HepG2 (cell line): Measurements from ENCODE around the gene OR4E1. TPM values are rescaled to one million over a fixed set of nuclear protein-coding genes. Genes with fewer than 3 reads are reported as not detected.

Experiments
- polyA plus RNA-seq, 8 experiments: library from polyadenylated mRNA; depleted of rRNA in 3 of 8; stranded (reverse) in 7 of 8; unstranded in 1 of 8; fragments of >200 nt; fragmentation: Illumina TruSeq in 4 of 8; extraction: Trizol in 4 of 8; gene quantifications; 2 replicates each; pipeline versions ENCODE4 v1.2.1 to v1.2.3, GENCODE V29; 2011 to 2016; ENCODE audit warnings: low read depth in 4 of 8, missing spikeins in 1 of 8, mixed read lengths in 1 of 8; ENCODE audit not compliant: insufficient read depth in 1 of 8
- small RNA-seq, 3 experiments: library from RNA; depleted of rRNA; stranded (forward); fragments of <200 nt; gene quantifications; one replicate each; pipeline ENCODE3, GENCODE V24; 2012; ENCODE audit warnings: low read depth in 2 of 3, low replicate concordance in 1 of 3; ENCODE audit not compliant: insufficient read length in 3 of 3, insufficient read depth in 2 of 3
- total RNA-seq, 5 experiments: library from RNA; depleted of rRNA; stranded (reverse); fragments of >200 nt; fragmentation: Illumina TruSeq; extraction: Trizol; gene quantifications; 2 replicates each; pipeline ENCODE4 v1.2.3, GENCODE V29; 2016; ENCODE audit warnings: low read depth in 1 of 5

Gene OR4E1
- total and polyA plus RNA-seq, 2 of the 13 experiments (the other 11 are each of a cell fraction or from before 2014, with no cell fraction given): not detected

Small RNA genes lying within 50 kb of the gene (small RNA-seq; reads per million reads assigned to genes)
- gene AC243972.3: 0 reads per million in 3 experiments

Other genes starting within 250 kb of the OR4E1 start
- 79.6 and 92.9 TPM in 2 replicates for gene CHD8, start 217.7 kb downstream of the OR4E1 start, total RNA-seq (2016; rRNA removed; fragmentation: Illumina TruSeq; extraction: Trizol)
- gene CHD8, start 217.7 kb downstream of the OR4E1 start, polyA plus RNA-seq (2011; rRNA removed): 35.1 and 43.9 TPM in 2 replicates
- gene RAB2B, start 196.9 kb downstream of the OR4E1 start, total RNA-seq (2016; rRNA removed; fragmentation: Illumina TruSeq; extraction: Trizol): 36.0 and 46.4 TPM in 2 replicates
- 55.6 and 60.6 TPM in 2 replicates for gene RAB2B, start 196.9 kb downstream of the OR4E1 start, polyA plus RNA-seq (2011; rRNA removed)
- gene TOX4, start 196.6 kb downstream of the OR4E1 start, total RNA-seq (2016; rRNA removed; fragmentation: Illumina TruSeq; extraction: Trizol): 71.8 and 124 TPM in 2 replicates
- gene TOX4, start 196.6 kb downstream of the OR4E1 start, polyA plus RNA-seq (2011; rRNA removed): 147 and 163 TPM in 2 replicates
- 114 and 123 TPM in 2 replicates for gene METTL3, start 162.5 kb downstream of the OR4E1 start, total RNA-seq (2016; rRNA removed; fragmentation: Illumina TruSeq; extraction: Trizol)
- 122 and 130 TPM in 2 replicates for gene METTL3, start 162.5 kb downstream of the OR4E1 start, polyA plus RNA-seq (2011; rRNA removed)
- gene SALL2, start 147.5 kb downstream of the OR4E1 start, total RNA-seq (2016; rRNA removed; fragmentation: Illumina TruSeq; extraction: Trizol): 4.9 and 7.6 TPM in 2 replicates
- gene SALL2, start 147.5 kb downstream of the OR4E1 start, polyA plus RNA-seq (2011; rRNA removed): 5.8 and 7.0 TPM in 2 replicates
- not detected in 2 replicates for gene OR10G3, start 93.7 kb downstream of the OR4E1 start, total RNA-seq (2016; rRNA removed; fragmentation: Illumina TruSeq; extraction: Trizol)
- gene OR10G3, start 93.7 kb downstream of the OR4E1 start, polyA plus RNA-seq (2011; rRNA removed): not detected in 2 replicates
- gene OR10G2, start 38.9 kb downstream of the OR4E1 start, total RNA-seq (2016; rRNA removed; fragmentation: Illumina TruSeq; extraction: Trizol): not detected in 2 replicates
- not detected in 2 replicates for gene OR10G2, start 38.9 kb downstream of the OR4E1 start, polyA plus RNA-seq (2011; rRNA removed)
- not detected in 2 replicates for gene OR4E2, start 20.0 kb downstream of the OR4E1 start, total RNA-seq (2016; rRNA removed; fragmentation: Illumina TruSeq; extraction: Trizol)
- not detected in 2 replicates for gene OR4E2, start 20.0 kb downstream of the OR4E1 start, polyA plus RNA-seq (2011; rRNA removed)